ENCODE measurements around the gene CA4.
"Not testable (repeated sequence)": the region's sequence is repeated elsewhere in the genome, so short reads cannot be mapped to it uniquely, and the experiment has no call there.

The CA4 gene

DNA sequence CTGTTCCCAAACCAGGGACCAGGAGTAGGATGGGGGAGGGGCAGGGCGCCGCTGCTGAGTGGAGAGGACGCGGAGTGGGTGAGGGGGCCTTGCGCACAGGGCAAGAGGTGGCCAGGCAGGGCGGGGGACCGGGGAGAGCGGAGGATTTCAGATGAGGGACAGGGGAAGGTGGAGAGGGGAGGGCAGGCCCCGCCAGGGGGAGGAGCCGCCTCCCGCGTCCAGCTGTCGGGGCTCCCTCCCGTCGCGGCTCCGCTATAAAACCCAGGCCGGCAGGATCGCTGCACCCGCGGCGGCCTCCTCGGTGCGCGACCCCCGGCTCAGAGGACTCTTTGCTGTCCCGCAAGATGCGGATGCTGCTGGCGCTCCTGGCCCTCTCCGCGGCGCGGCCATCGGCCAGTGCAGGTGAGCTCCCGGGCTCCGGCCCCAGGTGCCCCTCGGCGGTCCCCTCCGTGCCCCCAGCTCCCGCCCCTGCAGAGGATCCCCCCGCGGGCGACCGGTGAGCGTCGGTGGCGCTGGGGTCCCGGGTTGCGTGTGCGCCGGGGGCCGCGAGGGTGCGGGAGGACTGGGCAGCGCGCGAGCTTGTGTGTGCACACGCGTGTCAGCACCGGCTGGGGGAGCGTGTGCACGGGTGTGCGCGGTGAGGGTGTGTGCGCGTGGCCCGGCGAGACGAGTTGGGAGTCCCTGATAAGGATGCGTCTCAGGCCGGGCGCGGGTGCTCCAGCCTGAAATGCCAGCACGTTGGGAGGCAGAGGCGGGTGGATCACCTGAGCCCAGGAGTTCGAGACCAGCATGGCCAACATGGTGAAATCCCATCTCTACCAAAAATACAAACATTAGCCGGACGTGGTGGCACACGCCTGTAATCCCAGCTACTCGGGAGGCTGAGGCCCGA, at the start of gene CA4:
Gene CA4, plus strand, starts transcription at position 283 of the 892 bp plus-strand sequence. Its CDS starts 62 bp downstream, at position 345.
- no peak for DNase-seq

DNA sequence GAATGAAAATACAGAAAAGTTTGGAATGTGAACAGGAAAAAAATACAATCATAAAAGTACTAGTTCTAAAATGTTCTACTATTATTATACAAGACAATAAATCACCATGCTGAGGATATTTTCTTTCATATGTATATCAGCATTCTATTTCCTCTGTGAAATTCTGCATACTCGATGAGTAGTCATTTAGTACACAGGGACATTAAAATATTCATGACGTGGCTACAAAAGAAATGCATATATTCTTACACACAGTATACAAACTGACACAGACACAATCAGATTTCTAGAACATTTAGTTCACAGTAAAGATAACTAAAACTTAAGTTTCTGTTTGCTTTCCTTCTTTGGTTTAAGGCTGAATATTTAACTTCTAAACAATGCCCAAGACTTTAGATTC, 49.2 kb upstream of the CA4 start:
- DNase-seq = not testable (repeated sequence)

DNA sequence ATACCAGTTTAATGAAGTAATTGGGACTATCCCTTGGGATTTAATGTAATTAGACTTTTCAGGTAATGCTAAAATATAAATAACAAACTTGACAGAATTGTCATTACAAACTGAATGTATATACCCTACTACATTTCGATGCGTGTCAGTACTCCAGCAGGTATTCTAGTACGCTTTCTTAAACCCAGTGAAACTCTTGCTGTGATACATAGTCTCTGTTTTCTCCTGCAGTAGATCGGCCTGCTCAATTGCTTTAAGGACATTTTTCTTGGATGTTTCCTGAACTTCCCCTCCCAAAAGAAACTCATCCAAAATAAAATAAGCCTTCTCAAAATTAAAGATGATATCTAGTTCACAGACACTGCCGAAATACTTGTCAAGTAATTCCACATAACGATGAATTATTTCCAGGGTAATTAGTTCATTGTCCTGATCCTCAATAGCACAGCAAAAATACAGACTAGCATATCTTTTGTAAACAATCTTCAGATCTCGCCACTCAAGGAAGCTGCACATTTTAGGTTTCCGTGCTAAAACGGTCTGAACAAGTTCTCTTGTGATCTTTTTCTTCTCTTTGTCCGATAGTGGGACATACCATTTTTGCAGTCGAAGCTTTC, 47.6 kb upstream of the CA4 start:
- DNase-seq = not testable (repeated sequence)

DNA sequence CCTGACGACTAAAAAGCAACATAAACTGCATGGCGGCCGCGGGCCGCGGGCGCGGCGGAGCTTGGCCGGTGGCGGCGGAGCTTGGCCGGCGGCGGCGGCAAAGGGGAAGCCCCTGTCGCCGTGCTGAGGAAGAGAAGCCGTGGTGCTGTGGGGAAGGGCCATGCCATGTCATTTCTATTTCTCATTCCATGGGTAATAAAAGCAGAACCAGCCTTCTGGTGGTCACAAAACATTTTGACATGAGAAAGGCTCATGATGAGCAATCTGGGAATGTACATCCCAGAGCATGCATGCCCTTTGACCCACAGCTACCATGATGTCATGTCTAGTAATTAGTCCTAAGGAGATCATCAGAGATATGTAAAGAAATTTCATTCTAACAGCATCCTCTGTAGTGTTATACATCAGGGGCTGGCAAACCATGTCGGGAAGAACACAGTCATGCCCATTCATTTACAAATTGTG, 47.1 kb upstream of the CA4 start:
- no peak for DNase-seq

DNA sequence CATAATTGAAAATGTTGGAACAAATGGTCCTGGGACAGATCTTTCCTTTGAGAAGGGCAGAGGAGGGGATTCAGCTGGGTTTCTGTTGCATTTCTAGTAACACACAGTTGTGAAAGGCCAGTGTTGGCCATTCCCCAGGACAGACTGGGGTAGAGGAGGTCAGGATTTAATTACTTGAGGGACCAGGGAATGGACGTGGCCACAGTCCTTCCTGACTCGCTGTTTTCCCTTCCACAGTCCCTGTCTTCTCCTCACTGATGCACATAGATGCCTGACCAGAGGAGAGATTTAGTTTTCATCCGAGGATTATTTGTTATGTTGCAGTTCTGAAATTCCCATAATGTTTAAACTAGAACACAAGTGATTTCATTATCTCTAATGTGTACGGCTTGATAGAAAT, 45.8 kb upstream of the CA4 start:
- no peak for DNase-seq

DNA sequence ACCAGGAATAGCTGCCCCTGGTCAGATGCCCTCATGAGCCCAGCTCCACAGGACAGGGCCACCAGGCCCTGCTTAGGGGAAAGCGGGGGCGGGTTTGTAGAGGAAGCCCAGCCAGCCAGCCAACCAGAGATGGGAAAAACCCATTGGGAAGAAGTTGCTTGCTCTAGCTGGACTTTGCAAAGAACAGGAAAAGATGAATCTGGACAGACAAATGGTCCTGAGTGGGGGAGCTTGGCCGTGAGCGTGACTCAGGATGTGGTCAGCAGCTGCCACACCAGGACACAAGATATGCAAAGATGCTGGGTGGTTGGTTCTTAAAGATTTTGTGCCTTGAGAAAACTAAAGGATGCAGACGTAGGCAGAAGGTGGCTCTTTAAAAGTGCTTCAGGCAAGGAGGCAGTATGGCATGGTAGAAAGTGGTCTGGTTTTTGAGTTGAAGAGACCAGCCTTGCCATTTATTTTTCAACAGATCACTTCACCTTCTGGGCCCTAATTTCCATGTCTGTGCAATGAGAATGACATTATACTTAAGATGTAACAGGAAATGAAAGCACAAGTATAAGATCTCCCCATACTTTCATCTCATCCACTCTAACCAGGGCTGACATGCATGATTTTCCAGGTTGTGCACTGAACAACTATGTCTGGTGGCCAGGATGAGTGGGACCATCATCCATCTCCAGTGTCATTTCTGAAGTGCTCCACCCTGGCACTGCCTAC, 43.3 kb upstream of the CA4 start:
- DNase-seq = no peak

DNA sequence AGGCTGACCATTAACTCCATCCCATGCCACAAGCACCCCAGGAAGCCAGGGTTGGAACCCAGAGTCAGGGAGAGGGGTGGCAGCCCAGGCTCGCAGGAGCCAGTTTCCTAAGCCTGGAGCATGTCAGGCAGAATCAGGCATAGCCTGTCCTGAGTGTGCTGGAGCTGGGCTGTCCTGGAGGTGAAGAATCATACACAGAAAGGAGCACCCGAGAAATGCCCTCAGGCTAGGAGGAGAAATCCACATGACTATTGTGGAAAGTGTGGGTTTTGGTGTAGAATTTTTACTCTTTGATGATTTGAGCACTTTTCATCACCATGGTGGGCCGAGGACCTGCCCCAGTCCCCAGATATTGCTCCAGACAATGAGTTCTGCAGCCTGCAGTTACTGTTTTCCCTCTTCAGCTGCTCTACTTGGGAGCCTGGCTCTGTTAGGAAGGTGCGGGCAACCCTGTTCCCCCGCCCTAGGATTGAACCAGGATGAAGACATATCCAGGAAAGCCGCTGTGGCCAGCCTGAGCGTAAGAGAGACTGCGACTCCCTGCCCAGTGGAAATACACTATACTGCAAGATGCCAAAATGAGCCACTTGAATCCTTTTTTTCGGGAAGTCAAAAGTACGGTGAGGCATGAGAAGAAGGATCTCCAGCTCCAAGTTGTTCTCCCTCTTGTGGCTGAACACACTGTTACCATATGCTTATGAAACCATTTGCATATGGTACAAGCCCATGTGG, 42.1 kb upstream of the CA4 start:
- no peak for DNase-seq

DNA sequence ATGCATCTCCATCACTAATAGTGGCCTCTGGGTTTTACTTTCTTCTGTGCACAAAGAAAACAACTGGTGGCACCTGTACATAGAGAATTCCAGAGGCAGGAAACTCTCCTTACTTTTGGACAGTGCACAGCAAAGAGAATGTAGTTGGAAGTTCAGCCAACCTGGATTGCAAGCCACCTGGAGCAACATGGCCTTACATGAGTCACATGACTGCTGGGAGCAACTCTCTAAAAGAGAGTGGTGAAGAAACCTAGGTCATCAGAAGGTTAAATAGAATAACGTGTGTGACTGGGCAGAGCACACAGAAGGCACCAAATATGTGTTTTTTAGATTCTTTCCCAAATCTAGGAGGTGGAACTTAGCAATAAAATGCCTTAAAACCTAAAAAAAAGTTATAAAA, 41.5 kb upstream of the CA4 start:
- not testable (repeated sequence) for DNase-seq

DNA sequence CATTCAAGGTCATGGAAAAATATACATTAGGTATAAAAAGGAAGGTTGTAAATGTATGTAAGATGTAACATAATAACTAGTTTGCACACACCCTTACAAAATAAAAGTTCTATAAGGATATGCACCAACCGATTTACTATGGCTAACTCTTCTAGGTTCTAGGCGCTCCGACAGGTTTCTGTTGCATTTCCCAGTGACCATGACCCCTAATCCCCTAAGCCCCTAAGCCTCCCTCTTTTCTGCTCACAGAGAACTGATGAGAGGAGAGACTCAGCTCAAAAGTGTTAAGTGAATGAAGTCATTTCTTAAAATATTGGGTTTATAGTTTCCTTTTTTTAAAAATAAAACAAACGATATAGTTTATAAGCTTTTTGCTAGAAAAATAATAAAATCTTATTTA, 41.1 kb upstream of the CA4 start:
- DNase-seq = no peak

DNA sequence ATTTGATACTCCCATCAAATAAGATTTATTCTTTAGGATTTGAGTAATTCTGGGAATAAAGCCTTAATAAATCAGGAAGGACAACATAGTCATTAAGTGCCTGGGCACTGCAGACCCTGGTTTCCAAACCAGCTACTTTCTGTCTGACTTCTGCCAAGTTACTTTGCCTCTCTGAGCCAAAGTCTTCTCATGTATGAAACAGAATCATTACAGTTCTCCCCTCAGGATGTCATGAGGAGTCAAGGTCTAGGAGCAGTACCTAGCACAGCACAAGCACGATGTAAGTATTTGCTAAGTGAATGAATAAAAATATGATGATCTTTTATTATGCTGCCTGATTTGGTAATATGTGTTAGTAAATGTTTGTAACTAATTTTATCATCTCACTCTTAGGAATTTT, 40.6 kb upstream of the CA4 start:
- no peak for DNase-seq

DNA sequence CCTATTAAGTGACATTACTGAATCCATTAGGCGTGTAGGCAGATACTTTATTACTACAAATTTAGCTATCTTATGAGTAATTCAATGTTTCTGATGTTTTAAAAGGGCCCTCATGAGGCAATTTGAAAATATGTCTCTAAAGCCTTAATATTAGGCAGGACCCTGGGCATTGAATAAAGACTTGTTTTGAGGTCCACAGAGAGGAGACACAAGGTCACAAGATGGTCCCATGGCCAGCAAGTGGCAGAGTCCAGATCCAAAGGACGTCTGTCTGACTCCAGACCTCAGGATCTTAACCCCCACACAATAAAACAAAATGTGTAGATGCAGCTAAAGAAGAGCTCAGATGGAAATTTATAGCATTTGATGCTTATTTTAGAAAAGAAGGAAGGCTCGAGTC, 39.2 kb upstream of the CA4 start:
- DNase-seq = no peak

DNA sequence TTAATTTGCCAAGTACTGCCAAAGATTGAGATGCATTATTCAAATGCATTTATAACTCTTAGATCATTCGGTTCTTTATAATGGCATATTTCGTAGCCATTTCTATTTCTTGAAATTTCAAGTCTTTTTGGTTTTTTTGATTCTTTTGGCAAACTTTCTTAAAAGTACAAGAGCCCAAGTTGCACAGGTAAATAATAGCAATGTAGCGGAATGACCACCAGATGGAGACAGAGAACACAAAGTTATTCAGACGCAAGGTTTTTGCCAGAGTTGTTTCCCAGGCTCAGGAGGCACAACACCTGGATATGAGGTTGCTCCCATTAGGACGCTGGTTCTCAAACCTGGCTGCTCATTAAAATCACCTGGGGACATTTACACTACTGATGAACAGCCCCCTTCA, 38.1 kb upstream of the CA4 start:
- DNase-seq = not testable (repeated sequence)

DNA sequence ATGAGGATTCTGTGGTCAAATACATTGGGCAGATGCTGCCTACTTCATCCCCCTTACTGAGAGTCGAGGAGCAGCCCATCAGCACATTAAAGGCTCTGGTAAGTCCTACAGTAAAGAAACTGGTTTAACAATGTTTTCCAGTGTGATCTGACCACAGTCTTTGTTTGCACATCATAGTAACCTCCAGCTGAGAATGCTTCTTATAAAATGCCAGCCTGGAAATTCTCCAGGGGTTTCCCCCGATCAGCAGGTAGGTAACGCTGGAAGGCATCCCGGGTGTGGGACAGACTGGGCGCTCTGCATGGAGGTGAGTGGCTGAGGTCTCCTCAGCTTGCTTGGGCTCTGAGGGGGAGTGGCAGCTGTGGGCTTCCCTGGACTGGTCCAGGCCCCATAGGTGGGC, 34.4 kb upstream of the CA4 start:
- not testable (repeated sequence) for DNase-seq

DNA sequence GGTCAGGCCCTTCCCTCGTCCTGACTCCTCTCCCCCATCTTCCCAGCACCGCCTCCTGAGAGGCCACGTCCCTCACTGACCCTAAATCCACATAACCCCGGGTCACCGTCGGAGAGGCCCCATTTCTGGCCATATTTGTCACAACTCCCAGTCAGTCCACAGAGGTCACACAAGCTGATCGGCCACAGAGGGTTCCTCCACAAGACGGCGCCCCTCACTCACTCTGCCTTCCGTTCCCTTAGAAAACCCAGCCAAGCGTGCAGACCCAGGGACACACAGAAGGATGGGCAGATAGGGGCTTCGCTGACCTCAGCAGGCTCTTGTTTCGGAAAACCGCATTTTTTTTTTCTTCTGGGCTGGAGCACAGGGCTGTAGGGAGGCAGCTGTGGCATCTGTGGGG, 33.6 kb upstream of the CA4 start:
- not testable (repeated sequence) for DNase-seq

DNA sequence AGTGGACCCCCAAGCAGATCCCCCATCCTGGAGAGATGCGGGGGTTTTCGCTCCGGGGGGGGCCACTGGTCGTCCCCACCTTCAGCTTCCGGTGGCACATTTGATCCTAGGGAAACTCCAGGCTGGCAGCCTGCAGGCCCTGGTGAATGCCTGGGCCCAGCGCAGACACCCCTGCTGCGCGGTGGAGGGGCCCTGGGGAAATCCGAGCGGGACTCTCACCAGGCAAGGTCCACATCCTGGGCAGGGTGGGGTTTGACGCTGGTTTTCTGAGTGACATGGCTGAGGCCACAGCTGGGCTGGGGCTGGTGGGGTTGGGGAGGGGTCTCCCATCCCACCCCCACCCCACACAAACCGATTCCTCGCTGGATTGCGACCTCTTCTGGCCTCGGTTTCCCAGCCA, 30.6 kb upstream of the CA4 start:
- not testable (repeated sequence) for DNase-seq

DNA sequence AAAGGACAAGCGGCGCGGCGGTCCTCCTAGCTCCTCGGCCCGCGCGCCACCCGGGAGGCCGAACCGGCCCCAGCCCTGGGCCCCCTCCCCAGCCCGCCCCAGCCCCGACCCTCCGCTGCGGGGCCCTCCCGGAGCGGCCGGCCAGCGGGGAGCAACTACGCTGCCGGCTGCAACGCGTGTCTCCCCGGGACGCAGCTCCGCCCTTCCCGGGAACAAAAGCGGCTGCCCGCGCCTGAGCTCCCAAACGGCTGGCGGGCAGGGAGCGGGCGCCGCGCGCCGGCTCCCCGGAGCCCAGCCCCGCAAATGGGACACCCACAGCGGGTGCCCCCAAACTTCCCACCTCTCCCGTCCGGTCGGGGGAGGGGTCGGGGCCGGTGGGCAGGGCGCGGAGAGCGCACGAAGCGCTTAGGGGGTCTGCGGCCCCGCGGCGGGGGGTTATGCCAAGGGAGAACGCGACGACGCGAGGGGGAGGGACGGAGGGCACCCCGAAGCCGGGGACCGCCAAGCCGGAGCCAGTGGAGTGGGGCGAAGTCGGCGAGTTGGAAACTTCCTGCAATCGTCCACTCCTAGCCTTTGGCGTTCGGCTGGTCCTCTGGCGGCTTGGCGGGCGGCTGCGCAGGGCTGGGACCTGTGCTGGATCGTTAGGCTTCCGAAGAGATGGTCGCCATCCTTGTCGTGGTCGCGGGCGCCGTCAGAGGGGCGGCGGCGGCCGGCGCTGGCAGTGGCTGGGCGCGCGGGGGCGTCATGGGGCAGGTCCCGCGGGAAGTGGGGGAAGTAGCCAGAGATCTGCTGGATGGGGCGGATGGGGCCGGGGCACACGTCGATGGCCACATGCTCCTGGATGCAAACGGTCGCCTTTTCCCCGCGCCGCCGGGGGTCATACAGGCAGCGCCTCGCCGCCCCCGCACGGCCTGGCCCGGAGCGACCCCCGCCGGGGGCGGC, 29.7 kb upstream of the CA4 start:
- DNase-seq = not testable (repeated sequence)

DNA sequence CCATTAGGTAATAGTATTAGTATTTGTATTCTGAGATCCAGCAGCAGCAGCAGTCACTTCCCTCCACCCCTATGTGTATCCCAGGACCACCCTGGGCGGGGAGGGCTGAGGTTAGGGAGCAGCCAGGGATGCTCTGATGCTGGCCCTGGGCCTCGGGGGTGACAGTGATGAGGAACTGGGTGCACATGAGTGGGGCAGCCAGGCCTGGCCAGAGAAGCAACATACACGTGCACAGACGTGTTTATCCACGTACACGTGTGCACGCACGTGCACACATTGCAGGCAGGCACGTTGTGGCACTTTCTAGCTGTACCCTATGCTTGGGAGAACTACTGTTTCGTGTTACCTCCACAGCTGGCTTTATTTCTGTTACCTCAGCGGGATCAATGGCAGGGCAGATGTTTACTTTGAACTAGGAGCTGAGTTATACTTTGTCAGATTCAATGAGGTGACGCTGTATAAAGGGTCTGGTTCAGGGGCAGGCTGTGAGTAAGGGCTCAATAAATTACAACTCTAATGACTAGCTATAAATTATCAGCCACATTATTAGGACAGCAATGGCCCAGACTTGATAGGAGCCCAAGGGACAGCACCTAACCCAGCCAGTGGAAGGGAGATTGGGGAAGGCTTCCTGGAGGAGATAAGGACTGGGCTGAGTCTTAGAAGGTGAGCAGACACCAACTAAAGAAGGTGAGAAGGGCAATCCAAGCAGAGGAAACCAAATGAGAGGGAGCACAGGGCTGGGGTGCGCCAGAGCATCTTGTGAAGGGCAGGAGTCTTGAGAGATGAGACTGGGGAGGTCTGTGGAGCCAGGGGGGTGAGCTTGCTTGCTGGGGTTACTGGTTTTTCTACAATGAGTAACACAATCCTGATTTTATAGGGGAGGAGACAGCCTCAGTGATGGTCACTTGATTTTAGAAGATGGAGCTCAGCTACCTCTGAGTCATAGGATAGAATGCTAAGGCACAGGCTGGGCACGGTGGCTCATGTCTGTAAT, 22.4 kb upstream of the CA4 start:
- DNase-seq = no peak

DNA sequence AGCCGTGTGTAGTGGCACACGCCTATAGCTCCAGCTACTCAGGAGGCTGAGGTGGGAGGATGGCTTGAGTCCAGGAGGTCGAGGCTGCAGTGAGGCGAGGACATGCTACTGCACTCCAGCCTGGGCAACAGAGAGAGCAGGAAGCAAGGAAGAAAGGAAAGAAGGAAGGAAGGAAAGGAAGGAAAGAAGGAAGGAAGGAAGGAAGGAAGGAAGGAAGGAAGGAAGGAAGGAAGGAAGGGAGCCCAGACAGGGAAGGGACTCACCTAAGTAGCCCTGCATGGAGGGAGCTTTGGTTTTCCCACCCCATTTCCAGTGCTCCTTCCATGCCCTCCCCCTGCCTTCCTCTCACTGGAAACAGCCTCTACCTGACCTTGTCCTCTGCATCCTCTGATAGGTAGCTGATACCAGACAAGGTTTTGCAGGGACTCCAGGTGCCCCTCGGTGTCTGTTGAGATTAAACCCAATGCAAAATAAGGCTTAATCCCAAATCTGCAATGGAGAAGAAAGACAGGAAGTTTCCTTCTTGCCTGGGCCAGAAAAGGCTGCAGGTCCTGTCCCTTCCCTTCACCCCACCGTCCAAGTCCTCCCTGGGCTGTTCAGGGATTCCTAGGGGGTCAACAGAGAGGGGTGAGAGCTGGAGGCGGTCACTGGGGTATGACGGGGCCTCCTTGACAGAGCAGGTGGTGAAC, 21.5 kb upstream of the CA4 start:
- no peak for DNase-seq

DNA sequence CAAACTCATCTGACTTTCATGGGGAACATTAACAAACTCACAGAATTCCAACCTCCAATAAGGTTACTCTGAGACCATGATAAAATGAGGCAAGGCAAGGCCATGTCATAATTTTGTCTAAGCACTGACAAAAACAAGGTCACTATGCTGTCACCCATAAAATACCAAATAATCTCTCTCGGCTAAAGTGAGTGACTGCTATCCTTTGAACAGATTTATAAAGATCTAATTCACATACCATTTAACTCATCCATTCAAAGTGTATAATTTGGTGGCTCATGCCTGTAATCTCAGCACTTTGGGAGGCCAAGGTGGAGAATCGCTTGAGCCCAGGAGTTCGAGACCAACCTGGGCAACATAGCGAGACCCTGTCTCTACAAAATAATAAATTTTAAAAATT, 20.6 kb upstream of the CA4 start:
- no peak for DNase-seq

DNA sequence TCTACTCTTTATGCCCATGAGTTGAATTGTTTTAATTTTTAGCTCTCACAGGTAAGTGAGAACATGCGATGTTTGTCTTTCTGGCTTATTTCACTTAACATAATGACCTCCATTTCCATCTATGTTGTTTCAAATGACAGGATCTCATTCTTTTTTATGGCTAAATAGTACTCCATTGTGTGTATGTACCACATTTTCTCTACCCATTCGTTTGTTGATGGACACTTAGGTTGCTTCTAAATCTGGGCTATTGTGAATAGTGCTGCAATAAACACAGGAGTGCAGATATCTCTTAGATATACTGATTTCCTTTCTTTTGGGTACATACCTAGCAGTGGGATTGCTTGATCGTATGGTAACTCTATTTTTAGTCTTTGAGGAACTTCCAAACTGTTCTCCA, 19.3 kb upstream of the CA4 start:
- no peak for DNase-seq

All from NCI-H1694 treated with DMSO at 0.1 percent for 48 hours (cell line).